ENCODE measurements around the gene MIA2.

DNA sequence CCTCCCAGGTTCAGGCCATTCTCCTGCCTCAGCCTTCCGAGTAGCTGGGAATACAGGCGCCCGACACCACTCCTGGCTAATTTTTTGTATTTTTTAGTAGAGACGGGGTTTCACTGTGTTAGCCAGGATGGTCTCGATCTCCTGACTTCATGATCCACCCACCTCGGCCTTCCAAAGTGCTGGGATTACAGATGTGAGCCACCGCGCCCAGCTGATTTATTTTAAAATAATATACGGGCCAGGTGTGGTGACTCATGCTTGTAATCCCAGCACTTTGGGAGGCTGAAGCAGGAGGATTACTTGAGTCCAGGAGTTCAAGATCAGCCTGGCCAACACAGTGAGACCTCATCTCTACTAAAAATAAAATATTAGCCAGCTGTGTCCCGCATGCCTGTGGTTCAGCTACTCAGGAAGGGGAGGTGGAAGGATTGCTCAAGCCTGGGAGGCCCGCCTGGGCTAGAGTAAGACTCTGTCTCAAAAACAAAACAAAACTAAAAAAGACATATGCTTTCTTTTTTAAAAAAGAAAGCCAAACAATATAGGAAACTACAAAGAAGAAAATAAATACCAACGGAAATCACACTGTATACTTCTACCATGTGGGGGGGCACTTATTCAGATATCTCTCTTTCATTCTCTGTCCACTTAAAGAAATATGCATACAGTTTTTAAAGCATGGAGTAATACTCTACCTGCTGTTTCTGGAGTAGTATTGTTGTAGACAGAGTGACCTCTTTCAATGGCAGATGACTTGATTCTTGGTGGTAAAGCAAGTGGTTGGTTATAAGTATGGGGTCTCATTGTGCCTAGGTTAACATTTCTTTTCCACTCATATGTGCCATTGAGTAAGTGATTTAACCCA, 930 bp upstream of the MIA2 start:
- TF ChIP-seq, protein P1, sequence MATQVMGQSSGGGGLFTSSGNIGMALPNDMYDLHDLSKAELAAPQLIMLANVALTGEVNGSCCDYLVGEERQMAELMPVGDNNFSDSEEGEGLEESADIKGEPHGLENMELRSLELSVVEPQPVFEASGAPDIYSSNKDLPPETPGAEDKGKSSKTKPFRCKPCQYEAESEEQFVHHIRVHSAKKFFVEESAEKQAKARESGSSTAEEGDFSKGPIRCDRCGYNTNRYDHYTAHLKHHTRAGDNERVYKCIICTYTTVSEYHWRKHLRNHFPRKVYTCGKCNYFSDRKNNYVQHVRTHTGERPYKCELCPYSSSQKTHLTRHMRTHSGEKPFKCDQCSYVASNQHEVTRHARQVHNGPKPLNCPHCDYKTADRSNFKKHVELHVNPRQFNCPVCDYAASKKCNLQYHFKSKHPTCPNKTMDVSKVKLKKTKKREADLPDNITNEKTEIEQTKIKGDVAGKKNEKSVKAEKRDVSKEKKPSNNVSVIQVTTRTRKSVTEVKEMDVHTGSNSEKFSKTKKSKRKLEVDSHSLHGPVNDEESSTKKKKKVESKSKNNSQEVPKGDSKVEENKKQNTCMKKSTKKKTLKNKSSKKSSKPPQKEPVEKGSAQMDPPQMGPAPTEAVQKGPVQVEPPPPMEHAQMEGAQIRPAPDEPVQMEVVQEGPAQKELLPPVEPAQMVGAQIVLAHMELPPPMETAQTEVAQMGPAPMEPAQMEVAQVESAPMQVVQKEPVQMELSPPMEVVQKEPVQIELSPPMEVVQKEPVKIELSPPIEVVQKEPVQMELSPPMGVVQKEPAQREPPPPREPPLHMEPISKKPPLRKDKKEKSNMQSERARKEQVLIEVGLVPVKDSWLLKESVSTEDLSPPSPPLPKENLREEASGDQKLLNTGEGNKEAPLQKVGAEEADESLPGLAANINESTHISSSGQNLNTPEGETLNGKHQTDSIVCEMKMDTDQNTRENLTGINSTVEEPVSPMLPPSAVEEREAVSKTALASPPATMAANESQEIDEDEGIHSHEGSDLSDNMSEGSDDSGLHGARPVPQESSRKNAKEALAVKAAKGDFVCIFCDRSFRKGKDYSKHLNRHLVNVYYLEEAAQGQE (IDR thresholded peaks at IDR 0.05; ENCODE audit: insufficient read depth in 1 of 2, low read depth in 2 of 2, low read length in 2 of 2), result no peak
- no peak for TF ChIP-seq POLR2AphosphoS5 (IDR thresholded peaks at IDR 0.05; ENCODE audit: low read depth, low read length)
- no peak for TF ChIP-seq TAF1 (IDR thresholded peaks at IDR 0.05; ENCODE audit: borderline replicate concordance, insufficient read depth, low read length)

Data from PFSK-1 (cell line).